Keratinocyte (primary cell): Measurements from ENCODE around the gene HAT1. TPM values are rescaled to one million over a fixed set of nuclear protein-coding genes. Genes with fewer than 3 reads are reported as not detected.
"Not testable (repeated sequence)": the region's sequence is repeated elsewhere in the genome, so short reads cannot be mapped to it uniquely, and the experiment has no call there.

Source experiments
- DNase-seq: peaks from one replicate; pipeline ENCODE4 v3.0.0-alpha.2; 2011; ENCODE audit warnings: low read depth, missing footprints, low spot score
- FAIRE-seq: peaks from 2 replicates; lab custom pipeline; 2011; peaks lifted over from hg19 to GRCh38; lab: Jason Lieb, UNC
- H2AFZ ChIP-seq: 2 replicates; pipeline ENCODE4 v1.6.0; 2012; ENCODE audit warnings: low read length, control low read depth, inconsistent platforms; ENCODE audit not compliant: control insufficient read depth
- H3K27ac ChIP-seq: 2 replicates; pipeline ENCODE4 v1.5.1; 2011; ENCODE audit warnings: low read length; ENCODE audit not compliant: control insufficient read depth, insufficient read depth
- H3K27me3 ChIP-seq: 3 replicates; pipeline ENCODE4 v1.6.0; 2011; ENCODE audit warnings: low read length; ENCODE audit not compliant: control insufficient read depth, insufficient read depth; ENCODE audit errors: extremely low read depth
- H3K36me3 ChIP-seq, 2 experiments: 2 replicates in 1 of 2; 3 replicates in 1 of 2; pipeline ENCODE4 v1.5.1; 2011; ENCODE audit warnings: low read length in 2 of 2, mild to moderate bottlenecking in 1 of 2; ENCODE audit not compliant: control insufficient read depth in 2 of 2, insufficient read depth in 2 of 2; ENCODE audit errors: extremely low read depth in 1 of 2
- H3K4me1 ChIP-seq: 3 replicates; pipeline ENCODE4 v1.5.1; 2011; ENCODE audit warnings: low read length; ENCODE audit not compliant: control insufficient read depth, insufficient read depth; ENCODE audit errors: extremely low read depth
- H3K4me2 ChIP-seq: 3 replicates; pipeline ENCODE4 v1.6.0; 2011; ENCODE audit warnings: low read depth, low read length; ENCODE audit not compliant: control insufficient read depth, insufficient read depth; ENCODE audit errors: extremely low read depth
- H3K4me3 ChIP-seq, 3 experiments: fragments of 200-600 bp in 1 of 3; sonication (generic) in 1 of 3; 2 replicates in 2 of 3; 3 replicates in 1 of 3; pipeline ENCODE4 v1.5.1; 2011 to 2016; ENCODE audit warnings: low read length in 3 of 3, mild to moderate bottlenecking in 3 of 3, control low read depth in 2 of 3, inconsistent platforms in 1 of 3, low read depth in 1 of 3, mixed read lengths in 1 of 3, mixed run types in 1 of 3, moderate library complexity in 1 of 3; ENCODE audit not compliant: control insufficient read depth in 2 of 3, insufficient read depth in 2 of 3; ENCODE audit errors: extremely low read depth in 1 of 3
- H3K79me2 ChIP-seq: 2 replicates; pipeline ENCODE4 v1.6.0; 2012; ENCODE audit warnings: low read length; ENCODE audit not compliant: control insufficient read depth, insufficient read depth
- H3K9ac ChIP-seq: 3 replicates; pipeline ENCODE4 v1.6.0; 2011; ENCODE audit warnings: low read length; ENCODE audit not compliant: control insufficient read depth, insufficient read depth; ENCODE audit errors: extremely low read depth
- H3K9me1 ChIP-seq: 3 replicates; pipeline ENCODE4 v1.6.0; 2011; ENCODE audit warnings: low read length; ENCODE audit not compliant: control insufficient read depth, insufficient read depth; ENCODE audit errors: extremely low read depth
- H3K9me3 ChIP-seq: 2 replicates; pipeline ENCODE4 v1.5.1; 2012; ENCODE audit warnings: low read depth, low read length; ENCODE audit not compliant: control insufficient read depth
- H4K20me1 ChIP-seq: 3 replicates; pipeline ENCODE4 v1.6.0; 2011; ENCODE audit warnings: low read length; ENCODE audit not compliant: control insufficient read depth, insufficient read depth; ENCODE audit errors: extremely low read depth
- CTCF ChIP-seq, 3 experiments: IDR thresholded peaks in 1 of 3; conservative IDR thresholded peaks in 1 of 3; optimal IDR thresholded peaks in 1 of 3; 2 replicates in 2 of 3; 3 replicates in 1 of 3; pipeline versions ENCODE3 to v1.5.1; 2011; ENCODE audit warnings: low read length in 3 of 3, mild to moderate bottlenecking in 3 of 3, moderate library complexity in 2 of 3, control low read depth in 1 of 3, inconsistent platforms in 1 of 3; ENCODE audit not compliant: insufficient read depth in 2 of 3; ENCODE audit errors: extremely low read depth in 1 of 3
- EZH2 ChIP-seq: IDR thresholded peaks from one replicate; pipeline ENCODE4 v1.6.1; 2012; ENCODE audit warnings: inconsistent platforms, mild to moderate bottlenecking, low read length, moderate library complexity
- dilution Hi-C: fragments of 300-500 bp; cut with MboI; formaldehyde crosslinking; loops from one replicate; pipeline ENCODE4 v1.7.0; 2020; ENCODE audit warnings: low sequenced_read_pairs; ENCODE audit not compliant: extremely low pct_ligation_motif_present
- polyA plus RNA-seq, 5 experiments: library from polyadenylated mRNA; depleted of rRNA in 3 of 5; stranded (reverse) in 3 of 5; stranded (forward) in 1 of 5; unstranded in 1 of 5; fragments of >200 nt; gene quantifications; 1 replicate in 1 of 5; 2 replicates in 3 of 5; 3 replicates in 1 of 5; pipeline versions ENCODE4 v1.2.1 to v1.2.3, GENCODE V29; 2011 to 2012; ENCODE audit warnings: missing spikeins in 2 of 5, low read depth in 1 of 5, low replicate concordance in 1 of 5

Gene HAT1
- polyA plus RNA-seq, 1 donor (not counting 4 experiments of a cell fraction or from before 2014, with no cell fraction given): 91.2 TPM

GRCh38 chr2:171979103-171979502, 56.8 kb downstream of the HAT1 start:
- Histone ChIP-seq H3K79me2 (no peaks in the 10 kb centered on the region), H3K4me1 (no peaks in the 10 kb centered on the region), H4K20me1 (no peaks in the 10 kb centered on the region), H3K27me3 (no peaks in the 10 kb centered on the region), H2AFZ (no peak overlapping the region), H3K9ac (no peak overlapping the region), H3K9me3 (no peaks in the 10 kb centered on the region), H3K36me3 (peaks cover 1 to 9% of the 10 kb centered on the region in 2 experiments), H3K27ac (no peak overlapping the region), H3K9me1 (peaks cover 3% of the 10 kb centered on the region), H3K4me3 (no peak overlapping the region), H3K4me2 (no peak overlapping the region)
- no peak for DNase-seq
- TF ChIP-seq CTCF (optimal IDR thresholded peaks at IDR 0.05 in 1 of 3, IDR thresholded peaks at IDR 0.05 in 1 of 3, conservative IDR thresholded peaks at IDR 0.05 in 1 of 3; ENCODE audit: extremely low read depth in 1 of 3, insufficient read depth in 2 of 3, low read length in 3 of 3) (no peak), EZH2 (no peak)
- FAIRE-seq: no peak
- dilution Hi-C loops: no loop called here

GRCh38 chr2:171983924-171984323, 61.7 kb downstream of the HAT1 start:
- H3K27me3 ChIP-seq, H3K4me2 ChIP-seq, H3K4me3 ChIP-seq, H3K27ac ChIP-seq, FAIRE-seq, DNase-seq, H3K79me2 ChIP-seq, H3K9me3 ChIP-seq, H4K20me1 ChIP-seq, H3K9me1 ChIP-seq, dilution Hi-C loops, H3K36me3 ChIP-seq, H2AFZ ChIP-seq, H3K9ac ChIP-seq, H3K4me1 ChIP-seq: not testable (repeated sequence)

GRCh38 chr2:171985076-171985475, 62.8 kb downstream of the HAT1 start:
- TF ChIP-seq CTCF (optimal IDR thresholded peaks at IDR 0.05 in 1 of 3, IDR thresholded peaks at IDR 0.05 in 1 of 3, conservative IDR thresholded peaks at IDR 0.05 in 1 of 3; ENCODE audit: extremely low read depth in 1 of 3, insufficient read depth in 2 of 3, low read length in 3 of 3): no peak
- no peak for TF ChIP-seq EZH2
- Histone ChIP-seq H4K20me1 (no peaks in the 10 kb centered on the region), H3K27me3 (no peaks in the 10 kb centered on the region), H3K4me1 (no peaks in the 10 kb centered on the region), H2AFZ (no peak overlapping the region), H3K27ac (no peak overlapping the region), H3K4me2 (no peak overlapping the region), H3K36me3 (peaks cover 0 to 3% of the 10 kb centered on the region in 2 experiments), H3K9ac (no peak overlapping the region), H3K9me1 (peaks cover 3% of the 10 kb centered on the region), H3K9me3 (no peaks in the 10 kb centered on the region), H3K79me2 (no peaks in the 10 kb centered on the region), H3K4me3 (no peak overlapping the region)
- FAIRE-seq: no peak
- dilution Hi-C loops: no loop called here
- DNase-seq: no peak
